ENCODE results near the gene OSBPL7. TPM values are rescaled to one million over a fixed set of nuclear protein-coding genes. Genes with fewer than 3 reads are reported as not detected.
A peak's percentile ranks its signal among the peaks of the same experiment; 100 is the strongest.

Gene OSBPL7
- total RNA-seq, 1 experiment from 2014 or later: 6.2 TPM

- no peak overlapping the region for H3K4me3 ChIP-seq
Observed at GRCh38 chr17:47829870-47830269, 8.3 kb upstream of the OSBPL7 start.

GRCh38 chr17:47823519-47823918 is 1.9 kb upstream of the OSBPL7 start:
- no peaks in the 10 kb centered on the region for H3K27me3 ChIP-seq (replicated peaks)
- no peak overlapping the region for H3K4me3 ChIP-seq
- peaks cover 53% of the 10 kb centered on the region for H3K36me3 ChIP-seq
- DNase-seq (ENCODE audit: low read depth in 1 of 2, low spot score in 2 of 2): no peak
- no peak overlapping the region for H3K27ac ChIP-seq
- no peaks in the 10 kb centered on the region for H3K9me3 ChIP-seq (replicated peaks)
- peaks cover 19% of the 10 kb centered on the region for H3K4me1 ChIP-seq (replicated peaks)

More at GRCh38 chr17:47829870-47830269, 8.3 kb upstream of the OSBPL7 start:
- Histone ChIP-seq H3K9me3 (replicated peaks) (no peaks in the 10 kb centered on the region), H3K27ac (peak overlapping the region; percentile 74), H3K36me3 (peaks cover 34% of the 10 kb centered on the region), H3K27me3 (replicated peaks) (no peaks in the 10 kb centered on the region), H3K4me1 (replicated peaks) (peaks cover 21% of the 10 kb centered on the region)
- peak; percentile 71 to 84 for DNase-seq (ENCODE audit: low read depth in 1 of 2, low spot score in 2 of 2)

- no peak overlapping the region for H3K27ac ChIP-seq
- DNase-seq (ENCODE audit: low read depth in 1 of 2, low spot score in 2 of 2): no peak
- H3K4me1 ChIP-seq (replicated peaks): peaks cover 19% of the 10 kb centered on the region
- no peaks in the 10 kb centered on the region for H3K27me3 ChIP-seq (replicated peaks)
- peaks cover 53% of the 10 kb centered on the region for H3K36me3 ChIP-seq
- no peaks in the 10 kb centered on the region for H3K9me3 ChIP-seq (replicated peaks)
- no peak overlapping the region for H3K4me3 ChIP-seq
Observed at GRCh38 chr17:47822785-47823184, 1.2 kb upstream of the OSBPL7 start.

GRCh38 chr17:47821031-47821423 is 567 bp downstream of the OSBPL7 start:
- Histone ChIP-seq H3K4me3 (peak overlapping the region; percentile 45), H3K27ac (0 out of 2 replicates have a peak overlapping the region, but pooled peaks have one; percentile 7), H3K4me1 (replicated peaks) (peaks cover 19% of the 10 kb centered on the region), H3K9me3 (replicated peaks) (no peaks in the 10 kb centered on the region), H3K36me3 (peaks cover 55% of the 10 kb centered on the region), H3K27me3 (replicated peaks) (no peaks in the 10 kb centered on the region)
- no peak for DNase-seq (ENCODE audit: low read depth in 1 of 2, low spot score in 2 of 2)

- no peaks in the 10 kb centered on the region for H3K27me3 ChIP-seq (replicated peaks)
Observed at GRCh38 chr17:47820033-47820789, 1.4 kb downstream of the OSBPL7 start.

GRCh38 chr17:47819475-47819874 is 2.1 kb downstream of the OSBPL7 start:
- H3K9me3 ChIP-seq (replicated peaks): no peaks in the 10 kb centered on the region

More at GRCh38 chr17:47820033-47820789, 1.4 kb downstream of the OSBPL7 start:
- Histone ChIP-seq H3K4me3 (no peak overlapping the region), H3K4me1 (replicated peaks) (peaks cover 19% of the 10 kb centered on the region), H3K36me3 (peaks cover 58% of the 10 kb centered on the region), H3K27ac (no peak overlapping the region), H3K9me3 (replicated peaks) (no peaks in the 10 kb centered on the region)
- DNase-seq (ENCODE audit: low read depth in 1 of 2, low spot score in 2 of 2): no peak

GRCh38 chr17:47818002-47818695 is 3.4 kb downstream of the OSBPL7 start:
- Histone ChIP-seq H3K4me3 (no peak overlapping the region), H3K27me3 (replicated peaks) (no peaks in the 10 kb centered on the region), H3K36me3 (peaks cover 58% of the 10 kb centered on the region), H3K4me1 (replicated peaks) (peaks cover 19% of the 10 kb centered on the region), H3K9me3 (replicated peaks) (no peaks in the 10 kb centered on the region), H3K27ac (no peak overlapping the region)
- peak in 1 of 2 experiments; percentile 43 for DNase-seq (ENCODE audit: low read depth in 1 of 2, low spot score in 2 of 2)

More at GRCh38 chr17:47819475-47819874, 2.1 kb downstream of the OSBPL7 start:
- peaks cover 19% of the 10 kb centered on the region for H3K4me1 ChIP-seq (replicated peaks)
- DNase-seq (ENCODE audit: low read depth in 1 of 2, low spot score in 2 of 2): no peak
- no peak overlapping the region for H3K4me3 ChIP-seq
- H3K36me3 ChIP-seq: peaks cover 61% of the 10 kb centered on the region
- no peaks in the 10 kb centered on the region for H3K27me3 ChIP-seq (replicated peaks)
- H3K27ac ChIP-seq: no peak overlapping the region

- H3K36me3 ChIP-seq: peaks cover 64% of the 10 kb centered on the region
- H3K27ac ChIP-seq: no peak overlapping the region
- H3K27me3 ChIP-seq (replicated peaks): no peaks in the 10 kb centered on the region
- no peak for DNase-seq (ENCODE audit: low read depth in 1 of 2, low spot score in 2 of 2)
- H3K4me3 ChIP-seq: no peak overlapping the region
- H3K9me3 ChIP-seq (replicated peaks): no peaks in the 10 kb centered on the region
- peaks cover 11% of the 10 kb centered on the region for H3K4me1 ChIP-seq (replicated peaks)
Observed at GRCh38 chr17:47816947-47817346, 4.6 kb downstream of the OSBPL7 start.

- Histone ChIP-seq H3K36me3 (peaks cover 64% of the 10 kb centered on the region), H3K4me3 (no peak overlapping the region), H3K9me3 (replicated peaks) (no peaks in the 10 kb centered on the region), H3K4me1 (replicated peaks) (peaks cover 5% of the 10 kb centered on the region; the same call in 1 of the 2 replicates), H3K27ac (no peak overlapping the region), H3K27me3 (replicated peaks) (no peaks in the 10 kb centered on the region)
- no peak for DNase-seq (ENCODE audit: low read depth in 1 of 2, low spot score in 2 of 2)
Observed at GRCh38 chr17:47816111-47816735, 5.4 kb downstream of the OSBPL7 start.

GRCh38 chr17:47815106-47815918 is 6.3 kb downstream of the OSBPL7 start:
- Histone ChIP-seq H3K9me3 (replicated peaks) (no peaks in the 10 kb centered on the region), H3K36me3 (peaks cover 70% of the 10 kb centered on the region), H3K27ac (no peak overlapping the region), H3K27me3 (replicated peaks) (no peaks in the 10 kb centered on the region), H3K4me3 (no peak overlapping the region), H3K4me1 (replicated peaks) (peaks cover 5% of the 10 kb centered on the region)
- DNase-seq (ENCODE audit: low read depth in 1 of 2, low spot score in 2 of 2): peak in 1 of 2 experiments; percentile 45

GRCh38 chr17:47813512-47814031 is 8.0 kb downstream of the OSBPL7 start:
- H3K4me1 ChIP-seq (replicated peaks): peaks cover 10% of the 10 kb centered on the region
- H3K27ac ChIP-seq: no peak overlapping the region
- no peaks in the 10 kb centered on the region for H3K27me3 ChIP-seq (replicated peaks)
- no peaks in the 10 kb centered on the region for H3K9me3 ChIP-seq (replicated peaks)
- H3K36me3 ChIP-seq: peaks cover 75% of the 10 kb centered on the region
- H3K4me3 ChIP-seq: no peak overlapping the region
- DNase-seq (ENCODE audit: low read depth in 1 of 2, low spot score in 2 of 2): peak in 1 of 2 experiments; percentile 41

GRCh38 chr17:47813077-47813476 is 8.5 kb downstream of the OSBPL7 start:
- DNase-seq (ENCODE audit: low read depth in 1 of 2, low spot score in 2 of 2): no peak
- H3K27me3 ChIP-seq (replicated peaks): no peaks in the 10 kb centered on the region
- peaks cover 75% of the 10 kb centered on the region for H3K36me3 ChIP-seq
- no peak overlapping the region for H3K4me3 ChIP-seq
- peaks cover 10% of the 10 kb centered on the region for H3K4me1 ChIP-seq (replicated peaks)
- H3K9me3 ChIP-seq (replicated peaks): no peaks in the 10 kb centered on the region
- H3K27ac ChIP-seq: no peak overlapping the region

All from SJSA1 (cell line).